IPS-18a (cell line): Measurements from ENCODE around the gene NAP1L4.
"Not testable (repeated sequence)": the region's sequence is repeated elsewhere in the genome, so short reads cannot be mapped to it uniquely, and the experiment has no call there.

ENCODE experiments used
- H3K27ac ChIP-seq: one replicate; pipeline ENCODE4 v1.5.1; 2013; ENCODE audit warnings: low read length
- H3K27me3 ChIP-seq: one replicate; pipeline ENCODE4 v1.6.1; 2013; ENCODE audit warnings: mild to moderate bottlenecking, low read length; ENCODE audit not compliant: control insufficient read depth, insufficient read depth
- H3K36me3 ChIP-seq: one replicate; pipeline ENCODE4 v1.6.1; 2013; ENCODE audit warnings: low read depth, low read length; ENCODE audit not compliant: control insufficient read depth
- H3K4me1 ChIP-seq: one replicate; pipeline ENCODE4 v1.6.1; 2013; ENCODE audit warnings: low read depth, low read length; ENCODE audit not compliant: control insufficient read depth
- H3K4me3 ChIP-seq: one replicate; pipeline ENCODE4 v1.5.1; 2013; ENCODE audit warnings: low read length
- H3K9ac ChIP-seq: one replicate; pipeline ENCODE4 v1.6.1; 2013; ENCODE audit warnings: mild to moderate bottlenecking, low read length, moderate library complexity
- H3K9me3 ChIP-seq: one replicate; pipeline ENCODE4 v1.6.1; 2013; ENCODE audit warnings: low read depth, low read length; ENCODE audit not compliant: control insufficient read depth

Gene NAP1L4

DNA sequence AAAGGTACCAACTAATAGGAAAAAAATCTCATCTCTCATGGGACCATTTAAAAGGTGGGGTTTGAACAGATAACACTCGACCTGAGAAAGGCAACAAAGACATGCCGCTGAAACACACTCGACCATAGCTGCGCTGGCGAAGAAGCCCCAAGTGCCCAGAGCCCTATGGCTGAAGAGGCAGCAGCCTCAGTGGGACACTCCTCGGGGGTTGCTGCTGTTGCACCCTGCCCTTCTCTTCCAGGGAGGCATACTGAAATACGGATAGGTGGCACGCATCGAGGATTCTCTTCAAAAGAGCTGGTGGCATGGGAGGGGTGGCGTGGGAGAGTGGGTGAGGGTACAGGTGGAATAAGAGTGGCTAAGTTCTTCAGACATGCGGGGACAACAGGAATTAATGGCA is 44.4 kb downstream of the NAP1L4 start:
- H3K9ac ChIP-seq = no peak overlapping the region
- H3K36me3 ChIP-seq = peaks cover 66% of the 10 kb centered on the region
- H3K27me3 ChIP-seq = no peaks in the 10 kb centered on the region
- no peak overlapping the region for H3K27ac ChIP-seq
- H3K4me1 ChIP-seq = peaks cover 18% of the 10 kb centered on the region
- H3K9me3 ChIP-seq = no peaks in the 10 kb centered on the region
- H3K4me3 ChIP-seq = no peak overlapping the region

GRCh38 chr11:2945757-2946287 is 46.3 kb downstream of the NAP1L4 start:
- H3K36me3 ChIP-seq = peaks cover 47% of the 10 kb centered on the region
- no peaks in the 10 kb centered on the region for H3K27me3 ChIP-seq
- H3K4me1 ChIP-seq = peaks cover 18% of the 10 kb centered on the region
- no peaks in the 10 kb centered on the region for H3K9me3 ChIP-seq
- H3K27ac ChIP-seq = no peak overlapping the region
- no peak overlapping the region for H3K4me3 ChIP-seq
- H3K9ac ChIP-seq = no peak overlapping the region

DNA sequence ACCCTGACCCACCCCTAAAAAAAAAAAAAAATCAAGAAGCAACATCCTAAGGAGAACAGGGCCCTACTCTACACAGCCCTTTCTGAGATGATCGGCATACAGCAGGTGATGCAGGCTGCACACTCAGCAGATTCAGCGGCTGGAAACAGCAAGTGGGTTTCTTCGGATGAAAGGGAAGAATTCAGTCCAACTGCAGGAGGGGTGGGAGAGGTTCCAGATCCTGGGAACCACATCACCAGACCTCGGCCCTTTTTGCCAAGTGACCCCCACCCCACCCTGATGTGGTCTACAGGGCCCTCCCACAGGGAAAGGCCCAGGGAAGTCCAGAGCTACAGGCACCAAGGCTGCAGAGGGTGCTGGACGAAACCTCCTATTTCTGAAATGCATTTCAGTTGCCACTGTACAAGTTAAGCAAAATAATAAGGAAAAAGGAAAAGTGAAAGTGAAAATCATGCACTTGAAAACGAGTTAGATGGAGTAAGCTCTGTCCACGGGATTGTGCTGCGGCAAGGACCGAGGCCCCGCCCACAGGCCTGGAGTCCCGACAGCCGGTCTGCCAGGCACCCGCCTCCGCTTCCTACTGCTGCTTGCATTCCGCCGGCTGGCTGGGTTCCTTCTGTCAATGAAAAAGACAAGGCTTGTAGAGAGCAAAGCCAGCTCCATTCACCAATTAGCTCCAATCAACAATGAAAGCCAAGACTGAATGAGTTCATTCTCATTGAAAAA is 46.9 kb downstream of the NAP1L4 start:
- Histone ChIP-seq H3K9me3 (no peaks in the 10 kb centered on the region), H3K27ac (no peak overlapping the region), H3K9ac (no peak overlapping the region), H3K27me3 (no peaks in the 10 kb centered on the region), H3K4me3 (no peak overlapping the region), H3K4me1 (peaks cover 18% of the 10 kb centered on the region), H3K36me3 (peaks cover 41% of the 10 kb centered on the region)

DNA sequence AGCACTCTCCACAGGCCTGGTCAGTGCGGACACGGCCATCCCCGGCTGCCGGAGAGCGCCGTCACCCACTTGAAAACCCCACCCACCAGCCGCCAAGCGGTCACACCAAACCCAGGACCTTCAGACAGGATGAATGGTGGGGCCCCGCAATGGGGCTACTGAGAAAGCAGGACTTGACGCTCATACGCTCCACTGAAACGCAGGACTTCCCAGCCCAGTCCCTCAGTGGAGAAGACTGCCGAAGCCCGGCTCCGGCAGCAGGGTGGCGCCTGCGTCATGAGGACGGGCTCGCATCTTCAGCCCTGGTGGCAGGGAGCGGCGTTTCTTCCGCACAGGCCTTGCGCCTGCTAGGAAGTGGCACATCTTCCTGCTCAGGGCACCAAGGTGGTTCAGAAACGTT is 47.6 kb downstream of the NAP1L4 start:
- no peak overlapping the region for H3K4me3 ChIP-seq
- H3K36me3 ChIP-seq = peaks cover 34% of the 10 kb centered on the region

DNA sequence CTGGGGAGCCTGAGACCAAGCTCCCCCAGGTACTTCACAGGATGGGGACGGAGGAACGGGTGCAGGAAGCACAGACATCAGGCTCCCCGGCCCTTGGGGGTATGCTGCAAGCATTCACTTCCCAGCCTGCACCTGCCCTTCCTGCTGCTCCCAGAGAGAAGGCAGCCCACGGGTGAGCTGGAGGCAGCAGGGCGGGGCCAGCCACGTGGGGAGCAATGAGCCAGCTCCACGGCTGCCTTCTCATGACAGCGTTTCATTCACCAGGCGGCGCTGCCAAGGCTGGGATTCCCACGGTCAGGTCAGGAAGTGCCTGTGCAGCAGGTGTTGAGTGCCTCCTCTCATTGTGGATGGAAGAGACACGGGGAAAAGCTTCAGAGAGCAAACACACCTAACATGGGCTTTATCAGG is 48.4 kb downstream of the NAP1L4 start:
- Histone ChIP-seq H3K9ac (no peak overlapping the region), H3K4me3 (no peak overlapping the region), H3K9me3 (peaks cover 9% of the 10 kb centered on the region), H3K36me3 (peaks cover 26% of the 10 kb centered on the region), H3K4me1 (peaks cover 18% of the 10 kb centered on the region), H3K27ac (no peak overlapping the region), H3K27me3 (no peaks in the 10 kb centered on the region)

More for the DNA sequence above, 47.6 kb downstream of the NAP1L4 start:
- Histone ChIP-seq H3K9ac (no peak overlapping the region), H3K27ac (no peak overlapping the region), H3K27me3 (no peaks in the 10 kb centered on the region), H3K9me3 (peaks cover 1% of the 10 kb centered on the region), H3K4me1 (peaks cover 18% of the 10 kb centered on the region)

GRCh38 chr11:2942872-2943710 is 49.0 kb downstream of the NAP1L4 start:
- Histone ChIP-seq H3K27me3 (no peaks in the 10 kb centered on the region), H3K27ac (no peak overlapping the region), H3K36me3 (peaks cover 20% of the 10 kb centered on the region), H3K9ac (no peak overlapping the region), H3K9me3 (peaks cover 15% of the 10 kb centered on the region), H3K4me3 (no peak overlapping the region), H3K4me1 (peaks cover 18% of the 10 kb centered on the region)

DNA sequence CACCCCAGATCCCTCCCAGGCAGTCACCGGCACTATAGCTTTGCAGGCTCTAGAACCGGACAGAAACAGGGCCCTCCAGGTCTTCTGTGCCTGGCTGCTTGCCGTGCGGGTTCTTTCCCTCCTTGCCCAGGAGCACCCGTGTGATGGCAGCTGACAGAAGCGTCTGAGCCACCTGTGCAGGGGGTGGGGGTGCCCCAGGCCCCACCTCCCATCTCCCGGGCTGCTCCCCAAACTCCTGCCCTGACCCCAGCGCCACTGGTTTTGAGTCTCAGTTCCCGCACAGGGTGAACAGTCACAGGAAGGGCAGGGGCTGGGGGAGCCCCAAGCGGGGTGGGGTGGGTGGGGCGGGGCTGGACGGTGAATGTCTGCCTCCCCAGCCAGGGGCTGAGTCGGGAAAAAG is 49.7 kb downstream of the NAP1L4 start:
- Histone ChIP-seq H3K4me1 (peaks cover 18% of the 10 kb centered on the region), H3K27ac (no peak overlapping the region), H3K36me3 (peaks cover 13% of the 10 kb centered on the region), H3K9me3 (peaks cover 21% of the 10 kb centered on the region), H3K27me3 (no peaks in the 10 kb centered on the region), H3K4me3 (no peak overlapping the region), H3K9ac (no peak overlapping the region)

- Histone ChIP-seq H3K9me3 (peaks cover 24% of the 10 kb centered on the region), H3K27me3 (no peaks in the 10 kb centered on the region), H3K4me3 (no peak overlapping the region), H3K9ac (no peak overlapping the region), H3K27ac (no peak overlapping the region), H3K36me3 (peaks cover 13% of the 10 kb centered on the region), H3K4me1 (peaks cover 12% of the 10 kb centered on the region)
These were observed 51.0 kb downstream of the NAP1L4 start for GRCh38 chr11:2940921-2941821.

DNA sequence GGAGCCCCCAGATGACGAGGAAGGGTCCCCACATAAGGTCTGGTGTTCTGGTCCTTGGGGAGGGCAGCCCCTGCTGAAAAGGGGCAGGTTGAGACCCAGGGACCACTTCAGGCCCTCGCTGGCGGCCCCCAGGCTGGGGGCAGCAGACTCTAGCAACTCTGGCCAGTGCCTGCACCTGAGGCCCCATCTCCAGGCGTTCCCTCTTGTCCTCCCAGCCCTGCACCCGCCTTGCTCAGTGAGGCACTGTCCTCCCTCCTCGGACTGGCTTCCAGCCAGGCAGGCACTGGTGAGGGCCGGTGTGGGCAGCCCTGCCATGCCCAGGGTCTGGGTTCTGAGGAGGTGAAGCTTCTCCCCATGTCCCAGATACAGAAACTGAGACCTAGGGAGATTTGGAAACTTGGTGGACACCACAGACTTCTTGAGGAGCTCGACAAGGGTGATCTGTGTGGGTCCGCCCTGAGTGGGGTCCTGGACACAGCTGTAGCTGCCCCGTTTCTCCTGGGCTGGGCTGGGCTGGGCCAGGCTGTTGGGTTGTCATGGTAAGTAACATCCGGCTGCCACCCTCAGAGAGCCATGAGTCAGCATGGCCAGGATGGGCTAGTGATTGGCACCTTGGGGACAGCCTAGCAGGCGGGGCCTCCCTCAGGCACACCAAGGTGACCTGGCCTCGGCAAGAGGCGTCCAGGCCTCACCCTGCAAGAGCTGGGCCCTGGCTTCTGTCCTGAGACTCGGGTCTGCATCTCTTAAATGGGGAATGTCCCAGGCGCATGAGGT is 51.8 kb downstream of the NAP1L4 start:
- H3K4me1 ChIP-seq = peaks cover 5% of the 10 kb centered on the region
- peaks cover 24% of the 10 kb centered on the region for H3K9me3 ChIP-seq
- no peak overlapping the region for H3K9ac ChIP-seq
- no peak overlapping the region for H3K4me3 ChIP-seq
- peaks cover 13% of the 10 kb centered on the region for H3K36me3 ChIP-seq
- H3K27ac ChIP-seq = no peak overlapping the region
- no peaks in the 10 kb centered on the region for H3K27me3 ChIP-seq

- not testable (repeated sequence) for H3K4me1 ChIP-seq, H3K36me3 ChIP-seq, H3K27me3 ChIP-seq, H3K4me3 ChIP-seq, H3K27ac ChIP-seq, H3K9ac ChIP-seq
- peaks cover 24% of the 10 kb centered on the region for H3K9me3 ChIP-seq
These were observed 53.4 kb downstream of the NAP1L4 start for GRCh38 chr11:2938458-2939418.
